ENCODE measurements around the gene CNOT10. TPM values are rescaled to one million over a fixed set of nuclear protein-coding genes. Genes with fewer than 3 reads are reported as not detected.

The CNOT10 gene
- total and polyA plus RNA-seq, 2 donors (not counting 1 experiment from before 2014, with no cell fraction given) = 22.6 to 69.0 TPM

- Mint-ChIP-seq H3K4me3 (no peak overlapping the region), H3K4me1 (peaks cover 36% of the 10 kb centered on the region), H3K27me3 (no peaks in the 10 kb centered on the region), H3K27ac (no peak overlapping the region), H3K9me3 (ENCODE audit: insufficient read depth) (no peaks in the 10 kb centered on the region)
- CTCF ChIA-PET = interaction anchor here (1.1 to 1.5 kb wide), 2 partner anchors 13 to 213 kb away, joined by 3 to 5 read pairs; partner anchors contain the start of gene CNOT10
- intact Hi-C loops (cut with micrococcal nuclease) = no loop called here
- Histone ChIP-seq H3K27me3 (replicated peaks in 1 of 4; ENCODE audit: control extremely low read depth in 1 of 4, control insufficient read depth in 3 of 4, insufficient read depth in 4 of 4, low read length in 3 of 4) (no peaks in the 10 kb centered on the region), H3K4me3 (ENCODE audit: control extremely low read depth in 1 of 5, extremely low read depth in 1 of 5, insufficient read depth in 1 of 5, low read depth in 2 of 5, low read length in 4 of 5) (no peak overlapping the region), H3K79me2 (ENCODE audit: control insufficient read depth, insufficient read depth, low read length) (peaks cover 51% of the 10 kb centered on the region), H3K9ac (ENCODE audit: low read length) (no peak overlapping the region), H4K20me1 (ENCODE audit: control insufficient read depth, insufficient read depth, low read length, poor library complexity, severe bottlenecking) (peaks cover 9% of the 10 kb centered on the region), H3K4me2 (replicated peaks; ENCODE audit: low read depth, low read length, poor library complexity, severe bottlenecking) (no peak overlapping the region), H3K9me3 (ENCODE audit: control extremely low read depth in 1 of 3, control insufficient read depth in 2 of 3, insufficient read depth in 1 of 3, low read length in 2 of 3) (no peaks in the 10 kb centered on the region), H3K27ac (ENCODE audit: low read length in 2 of 2) (no peak overlapping the region), H3K4me1 (ENCODE audit: control insufficient read depth in 2 of 2, insufficient read depth in 2 of 2, low read length in 2 of 2) (peaks cover 5 to 6% of the 10 kb centered on the region in 2 donors), H3K36me3 (replicated peaks in 1 of 2; ENCODE audit: control extremely low read depth in 1 of 2, control insufficient read depth in 1 of 2, extremely low read depth in 1 of 2, insufficient read depth in 2 of 2, low read length in 1 of 2) (peaks cover 0 to 1% of the 10 kb centered on the region in 2 experiments), H2AFZ (ENCODE audit: insufficient read depth, low read depth, low read length, poor library complexity, severe bottlenecking) (no peak overlapping the region)
- TF ChIP-seq, protein P1, sequence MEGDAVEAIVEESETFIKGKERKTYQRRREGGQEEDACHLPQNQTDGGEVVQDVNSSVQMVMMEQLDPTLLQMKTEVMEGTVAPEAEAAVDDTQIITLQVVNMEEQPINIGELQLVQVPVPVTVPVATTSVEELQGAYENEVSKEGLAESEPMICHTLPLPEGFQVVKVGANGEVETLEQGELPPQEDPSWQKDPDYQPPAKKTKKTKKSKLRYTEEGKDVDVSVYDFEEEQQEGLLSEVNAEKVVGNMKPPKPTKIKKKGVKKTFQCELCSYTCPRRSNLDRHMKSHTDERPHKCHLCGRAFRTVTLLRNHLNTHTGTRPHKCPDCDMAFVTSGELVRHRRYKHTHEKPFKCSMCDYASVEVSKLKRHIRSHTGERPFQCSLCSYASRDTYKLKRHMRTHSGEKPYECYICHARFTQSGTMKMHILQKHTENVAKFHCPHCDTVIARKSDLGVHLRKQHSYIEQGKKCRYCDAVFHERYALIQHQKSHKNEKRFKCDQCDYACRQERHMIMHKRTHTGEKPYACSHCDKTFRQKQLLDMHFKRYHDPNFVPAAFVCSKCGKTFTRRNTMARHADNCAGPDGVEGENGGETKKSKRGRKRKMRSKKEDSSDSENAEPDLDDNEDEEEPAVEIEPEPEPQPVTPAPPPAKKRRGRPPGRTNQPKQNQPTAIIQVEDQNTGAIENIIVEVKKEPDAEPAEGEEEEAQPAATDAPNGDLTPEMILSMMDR (IDR thresholded peaks at IDR 0.05) = no peak
- TF ChIP-seq EZH2 (IDR thresholded peaks at IDR 0.05; ENCODE audit: borderline replicate concordance, insufficient read depth, low read depth, low read length, poor library complexity, severe bottlenecking) = no peak
- ATAC-seq (ENCODE audit: low read depth) = no peak
- 100% methylated on average over 1 of the region's 2 CpGs for WGBS (ENCODE audit: insufficient coverage)
- no peak for DNase-seq
- POLR2A ChIA-PET = no interaction called here
Measured at GRCh38 chr3:32698506-32698905, 13.5 kb downstream of the CNOT10 start.

DNA sequence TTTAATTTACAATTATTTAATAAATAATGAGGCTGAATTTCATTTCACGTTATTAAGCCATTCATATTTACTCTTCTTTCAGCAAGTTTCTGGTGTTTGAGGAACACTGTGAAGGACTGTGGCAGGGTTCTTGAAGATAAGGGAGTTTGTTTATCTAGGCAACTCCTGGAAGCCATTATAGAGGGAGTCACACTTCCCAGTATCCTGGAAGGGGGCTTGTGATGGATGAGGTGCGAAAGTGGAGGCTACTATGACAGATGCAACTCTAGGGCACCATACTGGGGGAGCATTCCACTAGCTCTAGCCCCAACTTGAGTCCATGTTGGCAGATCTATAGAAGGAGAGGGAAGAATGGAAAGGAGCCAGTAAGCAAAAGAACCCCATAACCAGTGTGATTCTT is 14.4 kb downstream of the CNOT10 start:
- Histone ChIP-seq H3K4me3 (ENCODE audit: control extremely low read depth in 1 of 5, extremely low read depth in 1 of 5, insufficient read depth in 1 of 5, low read depth in 2 of 5, low read length in 4 of 5) (no peak overlapping the region), H3K4me2 (replicated peaks; ENCODE audit: low read depth, low read length, poor library complexity, severe bottlenecking) (no peak overlapping the region), H3K79me2 (ENCODE audit: control insufficient read depth, insufficient read depth, low read length) (peaks cover 50% of the 10 kb centered on the region), H3K27me3 (replicated peaks in 1 of 4; ENCODE audit: control extremely low read depth in 1 of 4, control insufficient read depth in 3 of 4, insufficient read depth in 4 of 4, low read length in 3 of 4) (no peaks in the 10 kb centered on the region), H3K9ac (ENCODE audit: low read length) (no peak overlapping the region), H3K27ac (ENCODE audit: low read length in 2 of 2) (no peak overlapping the region), H3K9me3 (ENCODE audit: control extremely low read depth in 1 of 3, control insufficient read depth in 2 of 3, insufficient read depth in 1 of 3, low read length in 2 of 3) (no peaks in the 10 kb centered on the region), H3K4me1 (ENCODE audit: control insufficient read depth in 2 of 2, insufficient read depth in 2 of 2, low read length in 2 of 2) (peaks cover 5 to 9% of the 10 kb centered on the region in 2 donors), H3K36me3 (replicated peaks in 1 of 2; ENCODE audit: control extremely low read depth in 1 of 2, control insufficient read depth in 1 of 2, extremely low read depth in 1 of 2, insufficient read depth in 2 of 2, low read length in 1 of 2) (peaks cover 0 to 1% of the 10 kb centered on the region in 2 experiments), H4K20me1 (ENCODE audit: control insufficient read depth, insufficient read depth, low read length, poor library complexity, severe bottlenecking) (peaks cover 9% of the 10 kb centered on the region), H2AFZ (ENCODE audit: insufficient read depth, low read depth, low read length, poor library complexity, severe bottlenecking) (no peak overlapping the region)
- no peaks in the 10 kb centered on the region for H3K9me3 Mint-ChIP-seq (ENCODE audit: insufficient read depth)
- no peak overlapping the region for H3K4me3 Mint-ChIP-seq
- intact Hi-C loops (cut with micrococcal nuclease) = no loop called here
- ATAC-seq (ENCODE audit: low read depth) (no peak), DNase-seq (no peak)
- WGBS (ENCODE audit: insufficient coverage) = no CpG with 5 or more reads among the region's 2 CpGs
- H3K4me1 Mint-ChIP-seq = peaks cover 39% of the 10 kb centered on the region
- ChIA-PET POLR2A (interaction anchor here (0.7 kb wide), 1 partner anchor 742 kb away, joined by 4 read pairs; no protein-coding TSS in a partner anchor), CTCF (interaction anchor here (1.1 kb wide), 1 partner anchor 214 kb away, joined by 3 read pairs; no protein-coding TSS in a partner anchor)
- no peak overlapping the region for H3K27ac Mint-ChIP-seq
- TF ChIP-seq EZH2 (IDR thresholded peaks at IDR 0.05; ENCODE audit: borderline replicate concordance, insufficient read depth, low read depth, low read length, poor library complexity, severe bottlenecking) = no peak
- TF ChIP-seq, protein P1 (IDR thresholded peaks at IDR 0.05) = no peak
- no peaks in the 10 kb centered on the region for H3K27me3 Mint-ChIP-seq

Data from B cell (primary cell).